GM11168 (cell line): Measurements from ENCODE around the gene PIK3CG.
"Not testable (repeated sequence)": the region's sequence is repeated elsewhere in the genome, so short reads cannot be mapped to it uniquely, and the experiment has no call there.

Source experiments
- in situ Hi-C: fragments of 300-500 bp; cut with MboI; formaldehyde crosslinking; loops from one replicate; pipeline ENCODE4 v1.12.0; 2022; ENCODE audit warnings: low sequenced_read_pairs; ENCODE audit not compliant: unreplicated experiment

PIK3CG gene

DNA sequence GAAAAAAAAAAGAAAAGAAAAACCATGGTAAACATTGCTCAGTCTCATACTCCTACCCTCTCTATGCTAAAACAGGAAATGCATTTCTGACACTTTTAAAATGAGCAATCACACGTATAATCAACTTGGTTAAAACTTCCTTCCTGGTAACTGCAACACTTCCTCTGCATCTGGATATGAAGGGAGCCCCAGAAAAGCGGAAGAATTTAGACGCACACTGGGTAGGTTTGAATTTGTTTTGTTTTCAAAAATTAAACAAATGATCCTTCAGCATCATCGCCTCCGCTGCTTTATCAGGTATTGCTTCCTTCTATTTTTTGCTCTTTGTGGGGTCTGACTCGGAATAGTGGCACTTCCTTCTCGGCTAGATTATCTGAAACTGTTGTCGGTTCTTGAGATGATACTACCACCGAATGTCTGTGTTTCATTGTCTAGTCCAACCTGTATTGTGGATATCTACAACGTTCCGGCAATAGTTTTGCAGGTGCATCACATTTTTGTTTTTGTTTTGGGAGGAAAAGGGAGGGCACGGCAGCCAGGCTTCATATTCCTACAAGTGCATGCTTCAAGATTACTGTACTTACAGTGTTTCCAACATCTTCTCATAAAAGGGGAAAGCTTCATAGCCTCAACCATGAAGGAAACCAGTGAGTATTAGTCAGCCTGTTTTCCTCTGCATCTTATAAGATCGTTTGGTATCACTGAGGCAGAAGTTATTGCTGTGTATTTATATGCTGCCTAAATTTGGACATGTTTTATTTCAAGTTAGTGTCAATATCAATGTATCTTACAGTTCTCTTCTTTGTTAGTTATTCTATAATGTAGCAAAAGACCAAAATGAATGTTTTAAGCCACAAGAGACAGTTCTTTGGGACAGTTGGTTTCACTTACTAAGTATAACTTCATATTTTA is at the start of gene PIK3CG:
Gene PIK3CG, plus strand, starts transcription at position 153 of the 912 bp plus-strand sequence. CDS start 2,280 bp downstream, outside the sequence.
- in situ Hi-C loops = no loop called here

DNA sequence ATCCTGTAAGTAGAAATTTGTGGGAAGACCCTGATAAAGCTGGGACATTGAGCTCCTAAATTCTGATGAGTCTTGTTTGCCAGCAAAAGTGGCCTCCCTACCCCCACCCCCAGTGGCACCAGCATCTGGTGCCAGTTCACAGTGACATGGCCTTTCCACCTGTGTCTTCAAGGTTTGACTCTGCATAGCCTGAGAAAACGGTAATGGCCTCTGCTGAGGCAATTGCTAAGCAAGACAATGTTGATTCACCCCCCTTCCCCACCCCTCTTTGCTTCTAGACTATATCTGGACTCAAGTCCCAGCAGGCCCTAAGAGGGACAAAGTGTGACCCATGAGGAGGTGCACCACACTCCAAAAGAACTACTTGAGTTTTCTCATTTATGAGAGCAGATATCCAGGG is 48.0 kb upstream of the PIK3CG start:
- in situ Hi-C loops = loop anchor here (25.0 kb wide), 1 partner anchor 895 kb away; no protein-coding TSS in a partner anchor

DNA sequence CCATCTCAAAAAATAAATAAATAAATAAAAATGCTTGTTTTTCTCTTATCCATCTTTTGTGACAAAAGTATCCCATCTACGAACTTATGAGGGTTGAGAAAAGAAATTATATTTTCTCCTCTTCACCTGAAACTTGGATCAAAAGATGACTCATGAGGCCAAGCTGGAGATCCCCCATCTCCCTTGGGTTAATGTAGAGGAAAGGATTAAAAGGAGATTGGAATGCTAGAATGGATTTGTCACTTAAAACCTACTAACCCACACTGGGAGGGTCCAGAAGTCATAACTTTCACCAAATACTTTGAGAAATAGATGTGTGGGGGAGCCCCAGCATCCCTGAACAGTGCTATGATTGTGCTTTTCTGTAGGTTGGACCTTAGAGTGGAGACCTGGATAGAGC is 46.3 kb upstream of the PIK3CG start:
- in situ Hi-C loops = loop anchor here (25.0 kb wide), 1 partner anchor 894 kb away; no protein-coding TSS in a partner anchor

DNA sequence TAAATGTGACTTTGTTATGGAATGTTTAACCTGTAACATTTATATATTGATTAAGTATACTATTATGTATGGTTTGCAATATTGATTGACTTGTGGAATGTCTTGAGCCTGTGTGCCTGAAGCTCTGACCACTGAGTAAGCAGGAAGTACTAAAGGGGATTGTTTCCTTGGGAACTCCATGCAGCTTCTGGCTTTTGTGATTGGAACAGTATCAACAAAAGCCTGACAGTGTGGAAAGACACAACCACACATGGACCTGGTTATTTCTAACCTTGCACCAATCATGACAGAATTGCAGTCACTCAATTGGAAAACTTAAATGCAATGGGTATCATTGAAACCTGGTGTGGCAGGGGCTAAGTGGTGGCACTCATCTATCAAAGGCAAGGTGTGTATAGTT is 45.5 kb upstream of the PIK3CG start:
- in situ Hi-C loops = loop anchor here (25.0 kb wide), 1 partner anchor 893 kb away; no protein-coding TSS in a partner anchor

DNA sequence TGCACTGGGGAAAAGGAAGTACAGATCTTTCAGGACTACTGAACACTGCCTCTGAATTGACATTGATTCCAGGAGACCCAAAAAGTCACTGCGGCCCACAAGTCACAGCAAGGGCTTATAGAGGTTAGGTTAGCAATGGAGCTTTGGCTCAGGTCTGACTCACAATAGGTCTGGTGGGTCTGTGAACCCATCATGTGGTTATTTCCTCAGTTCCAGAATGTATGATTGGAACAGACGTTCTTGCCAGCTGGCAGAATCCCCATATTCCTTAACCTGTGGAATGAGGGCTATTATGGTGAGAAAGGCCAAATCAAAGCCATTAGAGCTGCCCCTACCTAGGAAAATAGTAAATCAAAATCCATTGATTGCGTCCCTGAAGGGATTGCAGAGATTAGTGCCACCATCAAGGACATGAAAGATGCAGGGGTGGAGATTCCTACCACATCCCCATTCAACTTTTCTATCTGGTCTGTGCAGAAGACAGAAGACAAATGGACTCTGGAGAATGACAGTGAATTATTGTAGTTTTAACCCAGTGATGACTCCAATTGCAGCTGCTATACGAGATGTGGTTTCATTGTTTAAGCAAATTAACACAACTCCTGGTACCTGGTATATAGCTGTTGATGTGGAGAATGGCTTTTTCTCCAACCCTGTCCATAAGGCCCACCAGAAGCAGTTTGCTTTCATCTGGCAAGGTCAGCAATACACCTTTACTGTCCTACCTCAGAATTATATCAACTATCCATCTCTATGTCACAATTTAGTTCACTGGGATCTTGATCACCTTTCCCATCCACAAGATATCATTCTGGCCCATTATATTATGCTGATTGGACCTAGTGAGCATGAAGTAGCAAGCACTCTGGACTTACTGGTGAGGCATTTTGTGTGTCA is 44.5 kb upstream of the PIK3CG start:
- in situ Hi-C loops = loop anchor here (25.0 kb wide), 1 partner anchor 892 kb away; no protein-coding TSS in a partner anchor

DNA sequence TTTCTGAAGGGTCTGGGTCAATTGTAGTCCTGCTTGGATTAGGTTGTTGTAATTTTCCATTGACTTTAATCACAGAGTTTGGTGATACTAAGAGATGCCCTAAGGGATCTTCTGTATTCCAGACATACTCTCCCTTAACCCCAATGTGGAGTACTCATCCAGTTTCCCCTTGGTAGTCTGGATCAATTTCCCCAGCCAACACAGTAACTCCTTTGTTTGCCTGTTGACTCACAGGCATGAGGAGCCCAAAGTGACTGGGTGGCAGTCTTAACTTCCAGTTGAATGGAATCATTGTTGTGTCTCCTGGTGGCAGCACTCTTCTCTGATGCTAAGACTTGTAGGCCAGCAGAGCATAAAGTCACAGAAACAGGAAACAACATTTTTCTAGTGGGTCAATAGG is 41.5 kb upstream of the PIK3CG start:
- in situ Hi-C loops = loop anchor here (25.0 kb wide), 1 partner anchor 889 kb away; no protein-coding TSS in a partner anchor

DNA sequence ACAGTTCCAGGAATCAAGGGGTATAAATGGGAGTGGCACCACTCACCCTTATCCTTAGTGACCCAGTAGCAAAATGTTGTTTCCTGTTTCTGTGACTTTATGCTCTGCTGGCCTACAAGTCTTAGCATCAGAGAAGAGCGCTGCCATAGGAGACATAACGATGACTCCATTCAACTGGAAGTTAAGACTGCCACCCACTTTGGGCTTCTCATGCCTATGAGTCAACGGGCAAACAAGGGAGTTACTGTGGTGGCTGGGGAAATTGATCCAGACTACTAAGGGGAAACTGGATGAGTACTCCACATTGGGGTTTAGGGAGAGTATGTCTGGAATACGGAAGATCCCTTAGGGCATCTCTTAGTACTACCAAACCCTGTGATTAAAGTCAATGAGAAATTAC is 40.6 kb upstream of the PIK3CG start:
- in situ Hi-C loops = loop anchor here (25.0 kb wide), 1 partner anchor 888 kb away; no protein-coding TSS in a partner anchor

DNA sequence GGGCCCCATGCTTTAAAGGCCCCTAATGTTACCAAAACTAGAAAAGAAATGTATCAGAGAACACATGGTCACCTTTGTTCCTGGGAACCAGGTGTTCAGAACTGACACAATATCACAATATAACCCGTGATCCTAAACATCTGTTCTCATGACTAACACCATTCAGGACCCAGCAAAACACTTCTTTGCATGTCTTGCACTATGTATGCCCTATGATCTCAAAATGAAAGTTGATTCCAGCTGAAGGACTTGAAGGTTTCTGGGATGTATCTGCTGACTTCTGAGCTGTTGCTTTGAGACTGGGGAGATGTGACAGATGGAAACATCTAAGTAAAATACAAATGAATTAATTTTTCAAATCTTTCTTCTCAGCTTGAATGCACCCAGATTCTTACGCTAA is 37.5 kb upstream of the PIK3CG start:
- in situ Hi-C loops = no loop called here

DNA sequence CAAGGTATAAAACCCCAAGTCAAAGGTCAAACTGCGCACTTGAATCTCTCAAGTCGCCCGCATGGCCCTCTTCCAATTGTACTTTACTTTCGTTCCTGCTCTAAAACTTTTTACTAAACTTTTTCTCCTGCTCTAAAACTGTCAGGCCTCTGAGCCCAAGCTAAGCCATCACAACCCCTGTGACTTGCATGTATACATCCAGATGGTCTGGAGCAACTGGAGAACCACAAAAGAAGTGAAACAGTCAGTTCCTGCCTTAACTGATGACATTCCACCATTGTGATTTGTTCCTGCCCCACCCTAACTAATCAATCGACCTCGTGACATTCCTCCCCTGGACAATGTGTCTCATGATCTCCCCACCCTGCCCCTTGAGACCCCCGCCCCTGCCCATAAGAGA is 35.6 kb upstream of the PIK3CG start:
- in situ Hi-C loops = no loop called here

DNA sequence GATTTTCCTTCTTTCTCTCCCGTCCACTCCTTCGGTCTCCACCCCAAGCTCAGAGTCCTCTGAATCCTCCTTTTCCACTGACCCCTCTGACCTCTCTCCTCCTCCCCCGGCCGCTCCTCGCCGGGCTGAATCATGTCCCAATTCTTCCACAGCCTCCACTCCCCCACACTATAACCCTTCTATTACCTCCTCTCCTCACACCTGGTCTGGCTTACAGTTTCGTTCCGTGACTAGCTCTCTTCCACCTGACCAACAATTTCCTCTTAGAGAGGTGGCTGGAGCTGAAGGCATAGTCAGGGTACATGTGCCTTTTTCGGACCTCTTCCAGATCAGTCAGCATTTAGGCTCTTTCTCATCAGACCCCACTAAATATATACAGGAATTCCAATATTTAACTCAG is 34.2 kb upstream of the PIK3CG start:
- in situ Hi-C loops = not testable (repeated sequence)

DNA sequence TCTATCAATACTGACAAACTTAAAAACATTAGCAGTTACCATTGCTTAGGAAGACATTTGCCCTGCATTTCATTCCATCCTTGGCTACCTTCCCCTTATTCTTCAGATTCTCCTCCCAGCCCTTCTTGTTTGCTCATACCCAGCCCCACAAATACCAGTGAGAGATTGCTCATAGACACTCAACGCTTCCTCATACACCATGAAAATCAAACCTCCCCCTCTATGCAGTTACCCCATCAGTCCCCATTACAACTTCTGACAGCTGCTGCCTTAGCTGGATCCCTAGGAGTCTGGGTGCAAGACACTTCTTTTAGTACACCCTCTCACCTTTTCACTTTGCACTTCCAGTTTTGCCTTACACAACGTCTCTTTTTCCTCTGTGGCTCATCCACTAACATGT is 28.3 kb upstream of the PIK3CG start:
- in situ Hi-C loops = no loop called here

DNA sequence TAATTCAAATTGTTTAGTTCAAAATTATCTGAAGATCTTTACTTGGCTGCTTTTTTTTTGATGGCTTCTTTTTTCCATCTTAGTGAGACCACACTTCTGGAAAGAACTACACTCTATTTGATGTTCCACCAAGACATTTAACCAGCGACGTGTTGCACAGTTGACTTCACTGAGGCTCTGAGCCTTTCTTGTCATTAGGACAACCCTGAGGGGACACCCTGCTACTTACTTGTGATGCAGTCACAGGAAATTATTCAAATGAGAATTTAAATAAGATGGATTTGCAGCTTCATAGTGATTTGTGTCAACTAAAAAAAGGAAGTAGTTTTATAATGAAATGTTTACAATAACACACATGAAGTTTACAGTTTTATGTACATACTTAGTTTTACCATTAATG is 25.6 kb upstream of the PIK3CG start:
- in situ Hi-C loops = no loop called here

DNA sequence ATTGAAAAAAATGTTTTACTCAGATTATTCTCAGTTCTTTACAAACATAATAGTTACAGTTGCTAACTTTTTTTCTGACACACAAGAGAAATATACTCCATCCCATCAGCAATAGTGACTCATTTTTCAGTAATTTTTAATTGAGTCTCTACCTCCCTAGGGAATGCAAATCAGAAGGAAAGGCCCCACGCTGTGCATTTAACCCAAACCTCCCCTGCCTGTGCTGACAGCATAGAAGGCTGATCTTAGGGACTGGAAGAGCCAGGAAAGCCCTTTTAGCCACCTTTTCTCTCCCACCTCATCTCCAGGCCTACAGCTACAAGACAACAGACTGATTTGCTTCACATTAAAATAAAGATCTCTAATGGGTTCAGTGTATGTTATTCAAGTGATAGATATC is 24.7 kb upstream of the PIK3CG start:
- in situ Hi-C loops = no loop called here

DNA sequence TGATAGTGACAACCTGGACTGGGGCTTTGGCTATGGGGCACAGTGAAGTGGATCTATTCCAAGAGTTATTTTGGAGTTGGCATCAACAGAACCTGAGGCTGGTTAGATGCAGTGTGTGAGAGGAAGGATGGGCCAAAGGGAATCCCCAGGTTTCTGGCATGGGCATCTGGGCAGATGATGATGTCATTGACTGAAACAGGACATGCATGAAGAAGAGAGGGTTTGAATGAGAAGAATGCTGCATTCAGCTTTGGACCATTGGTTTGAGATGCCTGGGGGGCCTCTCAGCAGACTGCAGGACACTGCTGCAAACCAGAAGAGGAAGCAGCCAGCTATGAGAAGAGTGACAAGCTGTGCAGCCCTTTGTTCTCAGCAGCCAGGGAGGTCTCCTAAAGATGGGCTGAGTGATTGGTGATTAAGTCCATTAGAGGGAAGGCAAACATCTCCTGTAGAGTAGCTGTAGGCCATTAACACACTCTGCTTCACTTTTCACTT is 23.1 kb upstream of the PIK3CG start:
- in situ Hi-C loops = no loop called here

DNA sequence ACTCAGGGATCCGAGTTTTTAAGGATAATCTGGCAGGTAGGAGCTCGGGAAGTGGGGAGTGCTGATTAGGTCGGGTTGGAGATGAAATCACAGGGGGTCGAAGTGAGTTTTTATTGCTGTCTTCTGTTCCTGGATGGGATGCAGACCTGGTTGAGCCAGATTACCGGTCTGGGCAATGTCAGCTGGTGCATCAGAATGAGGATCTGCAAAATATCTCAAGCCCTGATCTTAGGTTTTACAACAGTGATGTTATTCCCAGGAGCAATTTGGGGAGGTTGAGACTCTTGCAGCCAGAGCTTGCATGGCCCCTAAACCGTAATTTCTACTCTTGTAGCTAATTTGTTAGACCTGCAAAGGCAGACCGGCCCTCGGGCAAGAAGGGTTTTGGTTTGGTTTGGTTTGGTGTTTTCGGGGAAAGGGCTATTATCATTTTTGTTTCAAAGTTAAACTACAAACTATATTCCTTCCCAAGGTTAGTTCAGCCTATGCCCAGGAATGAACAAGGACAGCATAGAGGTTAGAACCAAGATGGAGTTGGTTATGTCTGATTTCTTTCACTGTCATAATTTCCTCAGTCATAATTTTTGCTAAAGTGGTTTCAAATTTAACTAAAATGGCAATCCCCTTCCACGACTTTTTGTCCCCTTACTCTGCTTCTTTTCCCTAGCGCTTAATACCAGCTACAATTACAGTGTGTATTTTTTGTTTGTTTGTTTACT is 20.6 kb upstream of the PIK3CG start:
- in situ Hi-C loops = no loop called here

DNA sequence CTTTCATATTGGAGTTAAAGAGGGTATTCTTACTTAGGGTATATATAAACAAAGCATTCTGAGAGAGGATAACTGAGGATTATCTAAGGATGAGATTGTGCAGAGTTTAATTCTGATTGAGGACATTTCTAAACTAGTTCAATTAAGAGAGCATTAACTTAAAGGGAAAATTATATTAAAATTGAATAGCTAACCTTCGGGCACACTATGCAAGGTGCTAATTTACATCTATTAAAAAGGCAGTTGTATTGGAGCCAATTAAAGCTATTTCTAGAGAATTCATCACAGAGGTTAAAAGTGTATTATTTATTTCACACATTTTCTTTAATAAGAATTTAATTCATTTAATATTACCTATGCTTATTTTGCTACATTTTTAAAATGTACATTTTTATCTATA is 17.0 kb upstream of the PIK3CG start:
- in situ Hi-C loops = no loop called here

DNA sequence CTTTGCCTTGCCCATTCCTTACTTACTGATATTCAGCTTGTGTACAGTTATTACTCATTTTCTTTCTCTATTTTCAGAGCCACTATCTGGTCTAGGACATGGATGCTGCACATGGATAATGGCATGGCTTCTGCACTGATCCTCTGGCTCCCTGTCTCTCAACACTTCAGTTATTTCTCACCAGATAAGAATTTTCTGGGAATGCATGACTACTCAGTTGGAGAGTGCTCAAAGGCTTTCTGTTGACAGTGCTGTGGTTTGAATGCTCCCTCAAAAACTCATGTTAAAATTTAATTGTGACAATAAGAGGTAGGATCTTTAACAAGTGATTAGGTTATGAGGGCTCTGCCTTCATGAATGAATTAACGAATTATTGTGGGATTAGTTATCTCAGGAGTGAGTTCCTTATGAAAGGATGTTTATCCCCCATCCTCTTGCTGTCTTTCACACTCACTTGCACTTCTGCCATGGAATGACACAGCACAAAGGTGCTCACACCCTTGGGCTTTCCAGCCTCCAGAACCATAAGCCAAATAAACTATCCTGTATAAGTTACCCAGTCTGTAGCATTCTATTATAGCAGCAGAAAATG is 16.1 kb upstream of the PIK3CG start:
- in situ Hi-C loops = no loop called here

DNA sequence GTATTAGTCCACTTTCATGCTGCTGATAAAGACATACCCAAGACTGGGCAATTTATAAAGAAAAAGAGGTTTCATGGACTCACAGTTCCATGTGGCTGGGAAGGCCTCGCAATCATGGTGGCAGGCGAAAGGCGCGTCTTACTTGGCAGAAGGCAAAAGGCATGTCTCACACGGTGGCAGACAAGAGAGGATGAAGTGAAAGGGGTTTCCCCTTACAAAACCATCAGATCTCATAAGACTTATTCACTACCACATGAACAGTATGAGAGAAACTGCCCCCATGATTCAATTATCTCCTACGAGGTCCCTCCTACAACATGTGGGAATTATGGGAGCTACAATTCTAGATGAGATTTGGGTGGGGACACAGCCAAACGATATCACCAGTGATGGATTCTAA is 13.4 kb upstream of the PIK3CG start:
- in situ Hi-C loops = not testable (repeated sequence)

DNA sequence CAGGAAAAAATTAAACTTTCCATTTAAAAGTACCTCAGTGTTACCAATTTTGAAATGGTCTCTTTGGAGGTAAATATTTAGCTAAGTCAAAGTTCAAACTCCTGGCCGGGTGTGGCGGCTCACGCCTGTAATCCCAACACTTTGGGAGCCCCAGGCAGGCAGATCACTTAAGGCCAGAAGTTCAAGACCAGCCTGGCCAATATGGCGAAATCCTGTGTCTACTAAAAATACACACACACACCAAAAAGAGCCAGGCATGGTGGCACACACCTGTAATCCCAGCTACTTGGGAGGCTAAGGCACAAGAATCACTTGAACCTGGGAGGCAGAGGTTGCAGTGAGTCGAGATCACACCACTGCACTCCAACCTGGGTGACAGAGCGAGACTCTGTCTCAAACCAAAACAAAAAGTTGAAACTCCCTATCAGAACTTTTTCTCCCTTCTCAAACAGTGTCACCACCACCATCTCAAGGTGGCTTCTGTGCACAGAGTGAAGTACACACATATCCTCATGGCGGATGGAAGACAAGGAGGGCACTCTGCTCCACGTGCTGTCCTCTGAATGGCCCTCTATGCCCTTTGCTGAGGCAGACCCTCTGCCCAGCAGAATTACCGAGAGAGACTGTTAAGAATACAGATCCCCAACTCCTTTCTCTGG is 11.7 kb upstream of the PIK3CG start:
- in situ Hi-C loops = no loop called here
